HepG2 (cell line): ENCODE results near the gene NAPB. TPM values are rescaled to one million over a fixed set of nuclear protein-coding genes. Genes with fewer than 3 reads are reported as not detected.

ENCODE experiments used
- ATF2 ChIP-seq: sonication (generic); formaldehyde crosslinking; IDR thresholded peaks from 2 replicates; pipeline ENCODE4 v1.4.0; 2020; ENCODE audit warnings: missing genetic modification reagents
- CTCF ChIP-seq: sonication (generic); formaldehyde crosslinking; IDR thresholded peaks from 2 replicates; pipeline ENCODE4 v1.5.0; 2020; ENCODE audit warnings: mild to moderate bottlenecking, missing genetic modification reagents, moderate library complexity
- FOSL2 ChIP-seq: sonication (generic); formaldehyde crosslinking; IDR thresholded peaks from 2 replicates; pipeline ENCODE4 v1.4.0; 2020; ENCODE audit warnings: missing genetic modification reagents
- HDAC2 ChIP-seq: sonication (generic); formaldehyde crosslinking; IDR thresholded peaks from 2 replicates; pipeline ENCODE4 v1.4.0; 2020; ENCODE audit warnings: missing genetic modification reagents
- HIC2 ChIP-seq: sonication (generic); formaldehyde crosslinking; IDR thresholded peaks from 2 replicates; pipeline ENCODE4 v1.9.0; 2022; ENCODE audit warnings: low read depth, missing genetic modification reagents
- KDM3A ChIP-seq: IDR thresholded peaks from 2 replicates; pipeline ENCODE4 v1.6.1; 2018; ENCODE audit warnings: low read depth, missing compliant biosample characterization
- KDM4B ChIP-seq: sonication (generic); formaldehyde crosslinking; IDR thresholded peaks from 2 replicates; pipeline ENCODE4 v1.4.0; 2020; ENCODE audit warnings: missing genetic modification reagents
- MAFG ChIP-seq: sonication (generic); formaldehyde crosslinking; IDR thresholded peaks from 2 replicates; pipeline ENCODE4 v1.5.1; 2020; ENCODE audit warnings: mild to moderate bottlenecking, missing genetic modification reagents
- NPAS2 ChIP-seq: sonication (generic); formaldehyde crosslinking; IDR thresholded peaks from 2 replicates; pipeline ENCODE4 v1.8.0; 2022; ENCODE audit warnings: mild to moderate bottlenecking, missing genetic modification reagents, borderline replicate concordance
- NR2F6 ChIP-seq, 2 experiments: IDR thresholded peaks; 2 replicates each; pipeline ENCODE4 v1.6.1; 2016; ENCODE audit warnings: antibody characterized with exemption in 1 of 2, mild to moderate bottlenecking in 1 of 2
- PAWR ChIP-seq: sonication (generic); formaldehyde crosslinking; IDR thresholded peaks from 2 replicates; pipeline ENCODE4 v1.4.0; 2020; ENCODE audit warnings: missing genetic modification reagents, mild to moderate bottlenecking, borderline replicate concordance
- POLR2AphosphoS5 ChIP-seq: IDR thresholded peaks from 2 replicates; pipeline ENCODE4 v1.6.1; 2012; ENCODE audit warnings: low read depth, low read length
- SAP130 ChIP-seq: IDR thresholded peaks from 2 replicates; pipeline ENCODE4 v1.6.1; 2016; ENCODE audit warnings: low read depth
- SMAD3 ChIP-seq: sonication (generic); formaldehyde crosslinking; IDR thresholded peaks from 2 replicates; pipeline ENCODE4 v1.4.0; 2020; ENCODE audit warnings: missing genetic modification reagents
- SOX5 ChIP-seq: IDR thresholded peaks from 2 replicates; pipeline ENCODE4 v1.6.1; 2016; ENCODE audit warnings: borderline replicate concordance
- THRA ChIP-seq: sonication (generic); formaldehyde crosslinking; IDR thresholded peaks from 2 replicates; pipeline ENCODE4 v1.4.0; 2020; ENCODE audit warnings: missing genetic modification reagents, borderline replicate concordance
- XRCC5 ChIP-seq: fragments of 200-400 bp; formaldehyde crosslinking; optimal IDR thresholded peaks from 2 replicates; pipeline ENCODE3; 2017; ENCODE audit warnings: mild to moderate bottlenecking, low read length
- ZC3H4 ChIP-seq: sonication (generic); formaldehyde crosslinking; IDR thresholded peaks from 2 replicates; pipeline ENCODE4 v1.4.0; 2020; ENCODE audit warnings: missing genetic modification reagents, borderline replicate concordance
- ZFP36L1 ChIP-seq: sonication (generic); formaldehyde crosslinking; IDR thresholded peaks from 2 replicates; pipeline ENCODE4 v1.8.0; 2022; ENCODE audit warnings: mild to moderate bottlenecking, missing genetic modification reagents, moderate library complexity
- ZNF18 ChIP-seq: sonication (generic); formaldehyde crosslinking; IDR thresholded peaks from 2 replicates; pipeline ENCODE4 v1.8.0; 2022; ENCODE audit warnings: mild to moderate bottlenecking, missing genetic modification reagents; ENCODE audit not compliant: insufficient replicate concordance
- ZNF569 ChIP-seq: sonication (generic); formaldehyde crosslinking; IDR thresholded peaks from 2 replicates; pipeline ENCODE4 v1.5.0; 2020; ENCODE audit warnings: mild to moderate bottlenecking, missing genetic modification reagents, moderate library complexity, borderline replicate concordance
- ZNF780A ChIP-seq: sonication (generic); formaldehyde crosslinking; IDR thresholded peaks from 2 replicates; pipeline ENCODE4 v1.8.0; 2022; ENCODE audit warnings: mild to moderate bottlenecking, missing genetic modification reagents, moderate library complexity
- ZSCAN25 ChIP-seq: sonication (generic); formaldehyde crosslinking; IDR thresholded peaks from 2 replicates; pipeline ENCODE4 v1.8.0; 2022; ENCODE audit warnings: mild to moderate bottlenecking, missing genetic modification reagents
- polyA plus RNA-seq, 8 experiments: library from polyadenylated mRNA; depleted of rRNA in 3 of 8; stranded (reverse) in 7 of 8; unstranded in 1 of 8; fragments of >200 nt; fragmentation: Illumina TruSeq in 4 of 8; extraction: Trizol in 4 of 8; gene quantifications; 2 replicates each; pipeline versions ENCODE4 v1.2.1 to v1.2.3, GENCODE V29; 2011 to 2016; ENCODE audit warnings: low read depth in 4 of 8, missing spikeins in 1 of 8, mixed read lengths in 1 of 8; ENCODE audit not compliant: insufficient read depth in 1 of 8
- total RNA-seq, 5 experiments: library from RNA; depleted of rRNA; stranded (reverse); fragments of >200 nt; fragmentation: Illumina TruSeq; extraction: Trizol; gene quantifications; 2 replicates each; pipeline ENCODE4 v1.2.3, GENCODE V29; 2016; ENCODE audit warnings: low read depth in 1 of 5

The NAPB gene
- total and polyA plus RNA-seq, 2 of the 13 experiments (the other 11 are each of a cell fraction or from before 2014, with no cell fraction given): 15.2 to 16.1 TPM

GRCh38 chr20:23441850-23442313, 20.6 kb upstream of the NAPB start (continued):
- TF ChIP-seq HIC2 (CRISPR knock-in tag) (peak; percentile 19; the same call in 1 of the 2 replicates), XRCC5 (peak; percentile 81), ZSCAN25 (CRISPR knock-in tag) (peak; percentile 20; the same call in 1 of the 2 replicates), SAP130 (peak; percentile 35; the same call in 1 of the 2 replicates), ZC3H4 (no peak), ATF2 (CRISPR knock-in tag) (0 out of 2 replicates have a peak, but pooled peaks have one; percentile 52), ZNF18 (CRISPR knock-in tag) (no peak), CTCF (CRISPR knock-in tag) (peak; percentile 99), HDAC2 (CRISPR knock-in tag) (0 out of 2 replicates have a peak, but pooled peaks have one; percentile 25), THRA (CRISPR knock-in tag) (0 out of 2 replicates have a peak, but pooled peaks have one; percentile 43), ZNF569 (CRISPR knock-in tag) (no peak), FOSL2 (CRISPR knock-in tag) (peak; percentile 49), KDM3A (CRISPR knock-in tag) (0 out of 2 replicates have a peak, but pooled peaks have one; percentile 46), NPAS2 (CRISPR knock-in tag) (no peak), NR2F6 (IDR thresholded peaks at IDR 0.05) (no peak), NR2F6 (CRISPR knock-in tag; IDR thresholded peaks at IDR 0.05) (peak; percentile 61), KDM4B (CRISPR knock-in tag) (peak; percentile 25; the same call in 1 of the 2 replicates), POLR2AphosphoS5 (no peak), PAWR (no peak), ZNF780A (CRISPR knock-in tag) (0 out of 2 replicates have a peak, but pooled peaks have one; percentile 33), MAFG (CRISPR knock-in tag) (no peak), SOX5 (CRISPR knock-in tag) (peak; percentile 22; the same call in 1 of the 2 replicates), ZFP36L1 (no peak; the same call in 1 of the 2 replicates), SMAD3 (CRISPR knock-in tag) (peak; percentile 43; the same call in 1 of the 2 replicates)
